Stimulated activated CD4-positive, alpha-beta T cell treated with anti-CD3 and anti-CD28 coated beads, Interleukin-1b, Interleukin-23, amount 100 ng/mL, for 48 hours (primary cell): ENCODE data around the gene LEAP2.

Source experiments
- DNase-seq: peaks from one replicate; pipeline ENCODE4 v3.0.0-alpha.2; 2020

The LEAP2 gene

GRCh38 chr5:132884548-132884947 is 11.1 kb downstream of the LEAP2 start:
- no peak for DNase-seq

- no peak for DNase-seq
Measured at GRCh38 chr5:132886064-132886823, 12.8 kb downstream of the LEAP2 start.

- DNase-seq = no peak
Measured at GRCh38 chr5:132887283-132887682, 13.8 kb downstream of the LEAP2 start.

GRCh38 chr5:132889501-132889900 is 16.0 kb downstream of the LEAP2 start:
- no peak for DNase-seq

GRCh38 chr5:132890817-132891216 is 17.3 kb downstream of the LEAP2 start:
- DNase-seq = no peak

DNA sequence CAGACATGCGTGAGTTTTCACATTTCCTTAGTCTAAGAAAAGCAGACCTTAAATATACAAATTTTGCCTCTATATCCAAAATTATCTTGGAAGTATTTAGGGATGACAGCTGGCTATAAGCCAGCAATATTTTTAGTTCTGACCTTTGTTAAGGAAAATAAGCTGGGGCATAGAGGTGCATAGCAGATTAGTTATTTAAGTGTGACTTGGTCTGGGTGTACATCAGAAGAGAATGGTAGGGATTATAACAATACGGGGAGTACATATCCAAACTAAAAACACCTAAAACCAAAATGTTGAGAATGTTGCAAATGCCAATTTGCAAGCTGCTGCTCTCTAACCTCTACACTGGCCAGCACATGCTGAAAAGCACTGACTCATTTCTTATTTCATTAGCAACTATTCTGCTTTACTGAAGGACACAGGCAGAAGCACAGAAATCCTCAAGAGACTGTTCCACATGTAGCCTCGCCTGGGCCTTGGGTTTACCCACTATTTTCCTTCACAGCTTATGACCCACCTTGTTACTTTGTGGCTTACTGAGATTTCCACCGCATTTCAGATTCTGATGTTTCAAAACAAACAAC is 22.3 kb downstream of the LEAP2 start:
- DNase-seq = no peak

DNA sequence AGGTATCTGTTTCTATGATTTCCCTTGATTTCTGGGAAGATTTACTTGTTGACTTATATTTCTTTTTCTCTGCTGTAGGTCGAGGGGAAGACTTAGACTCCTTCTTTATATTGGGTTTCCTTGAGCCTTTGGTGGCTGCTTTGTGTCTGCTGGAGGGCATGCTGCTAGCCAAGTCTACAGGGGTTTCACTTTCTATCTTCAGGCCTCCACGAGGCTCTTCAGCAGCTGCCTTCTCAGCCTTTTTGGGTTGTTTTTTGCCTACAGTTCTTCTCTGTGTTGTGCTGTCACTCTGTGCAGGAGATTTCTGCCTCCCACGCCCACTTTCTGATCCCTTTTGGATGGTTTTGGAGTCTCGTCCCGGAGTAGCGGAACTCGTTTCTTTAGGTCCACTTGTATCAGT is 23.2 kb downstream of the LEAP2 start:
- no peak for DNase-seq

- no peak for DNase-seq
Measured at GRCh38 chr5:132898094-132898493, 24.6 kb downstream of the LEAP2 start.

GRCh38 chr5:132901036-132901435 is 27.6 kb downstream of the LEAP2 start:
- DNase-seq = no peak

GRCh38 chr5:132901730-132902129 is 28.3 kb downstream of the LEAP2 start:
- no peak for DNase-seq

GRCh38 chr5:132905938-132906337 is 32.5 kb downstream of the LEAP2 start:
- no peak for DNase-seq

DNA sequence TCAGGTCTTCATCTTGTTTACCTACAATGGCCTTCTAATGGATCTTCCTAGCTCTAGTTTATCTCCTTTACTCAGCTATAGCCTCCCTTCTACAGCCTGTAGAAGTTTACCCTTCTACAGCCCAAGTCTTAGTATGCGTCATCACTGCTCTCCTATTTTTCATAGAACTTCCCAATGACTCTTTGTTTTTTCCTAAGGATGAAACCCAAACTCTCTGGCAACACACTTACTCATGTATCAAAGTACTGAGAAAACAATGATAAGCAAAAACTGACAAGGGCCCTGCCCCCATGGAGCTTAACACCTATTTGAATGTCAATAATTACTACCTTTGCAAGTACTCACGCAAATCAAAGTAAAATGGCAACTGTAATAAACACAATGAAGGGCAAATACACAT is 33.7 kb downstream of the LEAP2 start:
- DNase-seq = no peak

DNA sequence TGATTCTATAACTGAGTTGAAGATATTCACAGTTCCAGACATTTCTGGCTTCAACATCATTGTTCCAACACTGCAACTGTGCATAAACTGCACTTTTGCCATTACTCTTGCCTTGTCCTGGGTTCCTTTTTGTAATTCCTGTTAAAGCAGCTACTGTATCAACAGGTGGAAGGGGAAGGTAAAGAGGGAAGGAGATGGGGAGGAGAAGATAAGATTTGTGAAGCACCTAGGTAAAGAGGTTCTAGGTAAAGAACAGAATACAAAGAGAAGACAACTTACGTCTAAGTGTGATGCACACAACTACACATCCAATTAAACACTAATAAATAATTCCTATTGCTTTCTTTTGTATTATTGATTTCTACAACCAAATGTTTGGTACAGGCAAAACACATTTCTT is 36.2 kb downstream of the LEAP2 start:
- no peak for DNase-seq

DNA sequence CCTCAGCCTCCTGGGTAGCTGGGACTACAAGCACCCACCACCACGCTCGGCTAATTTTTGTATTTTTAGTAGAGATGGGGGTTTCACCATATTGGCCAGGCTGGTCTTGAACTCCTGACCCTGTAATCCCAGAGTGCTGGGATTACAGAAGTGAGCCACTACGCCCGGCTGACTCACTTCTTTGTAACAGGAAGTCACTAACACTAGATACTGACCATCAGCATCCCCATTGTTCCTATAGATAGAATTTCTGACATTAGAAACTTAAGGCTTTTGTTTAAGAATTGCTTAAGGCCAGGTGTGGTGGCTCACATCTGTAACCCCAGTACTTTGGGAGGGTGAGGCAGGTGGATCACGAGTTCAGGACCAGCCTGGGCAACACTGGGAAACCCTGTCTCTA is 42.2 kb downstream of the LEAP2 start:
- no peak for DNase-seq

DNA sequence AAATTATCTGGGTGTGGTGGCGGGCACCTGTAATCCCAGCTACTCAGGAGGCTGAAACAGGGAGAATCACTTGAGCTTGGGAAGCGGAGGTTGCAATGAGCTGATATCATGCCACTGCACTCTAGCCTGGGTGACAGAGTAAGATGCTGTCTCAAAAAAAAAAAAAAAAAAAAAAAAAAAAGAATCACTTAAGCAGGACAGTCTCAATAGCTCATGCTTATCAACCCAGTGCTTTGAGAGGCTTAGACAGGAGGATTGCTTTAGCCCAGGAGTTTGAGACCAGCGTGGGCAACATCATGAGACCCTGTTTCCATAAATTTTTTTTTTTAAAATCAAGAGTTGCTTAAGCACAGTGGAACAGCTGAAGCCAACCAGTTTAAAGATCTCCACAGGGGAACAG is 42.6 kb downstream of the LEAP2 start:
- no peak for DNase-seq
